Fibroblast of mammary gland (primary cell): Measurements from ENCODE around the gene G0S2.

ENCODE experiments used
- DNase-seq: peaks from one replicate; pipeline ENCODE4 v3.0.0-alpha.2; 2010; ENCODE audit warnings: low read depth
- H3K4me3 ChIP-seq: 2 replicates; pipeline ENCODE4 v1.5.1; 2011; ENCODE audit warnings: low read depth, mild to moderate bottlenecking, low read length, moderate library complexity; ENCODE audit not compliant: control insufficient read depth
- TF ChIP-seq, protein P1 (sequence below): conservative IDR thresholded peaks from 2 replicates; pipeline ENCODE4 v1.5.1; 2011; ENCODE audit warnings: low read depth, low read length, inconsistent platforms; ENCODE audit not compliant: control insufficient read depth, insufficient read depth

The G0S2 gene, protein sequence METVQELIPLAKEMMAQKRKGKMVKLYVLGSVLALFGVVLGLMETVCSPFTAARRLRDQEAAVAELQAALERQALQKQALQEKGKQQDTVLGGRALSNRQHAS

DNA sequence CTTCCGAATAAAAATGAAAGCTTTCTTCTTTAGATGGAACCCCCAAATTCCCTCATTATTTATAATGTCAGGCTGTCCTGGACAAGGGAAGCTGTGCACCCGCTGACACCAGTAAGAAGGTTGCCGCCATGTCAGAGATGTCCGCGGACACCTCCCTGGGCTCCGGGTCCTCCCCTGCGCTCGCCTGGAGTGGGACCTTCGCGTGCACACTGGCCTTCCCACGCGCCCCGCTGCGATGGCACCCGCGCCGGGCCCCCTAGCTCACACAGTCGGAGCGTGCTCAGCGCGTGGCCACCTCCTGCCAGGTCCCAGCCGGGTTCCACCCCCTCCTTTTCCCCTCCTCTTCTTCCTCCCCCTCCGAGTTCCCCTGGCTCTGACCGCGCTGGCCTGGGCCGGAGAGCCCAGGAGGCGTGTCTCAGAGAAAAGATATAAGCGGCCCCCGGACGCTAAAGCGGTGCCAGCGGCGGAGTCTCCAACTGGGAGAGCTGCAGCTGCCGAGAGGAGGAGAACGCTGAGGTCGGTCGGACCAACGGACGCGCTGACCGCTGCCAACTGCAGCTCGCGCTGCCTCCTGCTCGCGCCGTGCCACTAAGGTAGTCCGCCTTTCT lies at the start of gene G0S2:
G0S2 (plus strand) TSS at position 456 of the 608 bp plus-strand sequence. CDS start 273 bp downstream, outside the sequence.
- TF ChIP-seq, protein P1, sequence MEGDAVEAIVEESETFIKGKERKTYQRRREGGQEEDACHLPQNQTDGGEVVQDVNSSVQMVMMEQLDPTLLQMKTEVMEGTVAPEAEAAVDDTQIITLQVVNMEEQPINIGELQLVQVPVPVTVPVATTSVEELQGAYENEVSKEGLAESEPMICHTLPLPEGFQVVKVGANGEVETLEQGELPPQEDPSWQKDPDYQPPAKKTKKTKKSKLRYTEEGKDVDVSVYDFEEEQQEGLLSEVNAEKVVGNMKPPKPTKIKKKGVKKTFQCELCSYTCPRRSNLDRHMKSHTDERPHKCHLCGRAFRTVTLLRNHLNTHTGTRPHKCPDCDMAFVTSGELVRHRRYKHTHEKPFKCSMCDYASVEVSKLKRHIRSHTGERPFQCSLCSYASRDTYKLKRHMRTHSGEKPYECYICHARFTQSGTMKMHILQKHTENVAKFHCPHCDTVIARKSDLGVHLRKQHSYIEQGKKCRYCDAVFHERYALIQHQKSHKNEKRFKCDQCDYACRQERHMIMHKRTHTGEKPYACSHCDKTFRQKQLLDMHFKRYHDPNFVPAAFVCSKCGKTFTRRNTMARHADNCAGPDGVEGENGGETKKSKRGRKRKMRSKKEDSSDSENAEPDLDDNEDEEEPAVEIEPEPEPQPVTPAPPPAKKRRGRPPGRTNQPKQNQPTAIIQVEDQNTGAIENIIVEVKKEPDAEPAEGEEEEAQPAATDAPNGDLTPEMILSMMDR, result no peak
- peak within 1 kb of the TSS; percentile 50 for H3K4me3 ChIP-seq
- DNase-seq, result peak; percentile 38

DNA sequence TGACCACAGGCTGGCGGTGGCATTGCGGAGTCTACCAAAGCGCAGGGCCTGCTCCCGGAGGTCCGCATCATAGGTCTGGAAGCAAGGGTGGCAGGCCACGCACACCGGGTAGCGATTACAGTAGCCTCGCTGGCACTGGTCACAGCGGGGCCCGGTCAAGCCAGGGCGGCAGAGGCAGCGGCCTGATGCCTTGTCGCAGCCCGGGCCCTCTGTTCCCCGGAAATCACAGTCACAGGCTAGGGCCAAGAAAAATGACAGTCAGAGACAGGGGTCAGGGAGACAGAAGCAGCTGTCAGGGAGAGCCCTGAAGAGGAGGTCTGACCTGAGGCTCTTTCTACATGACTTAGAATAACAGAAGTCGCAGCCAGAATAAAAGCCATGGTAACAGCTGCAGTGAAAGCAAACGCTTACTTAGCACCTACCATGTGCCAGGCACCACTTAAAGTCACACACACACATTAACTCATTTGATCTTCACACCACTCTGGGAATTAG lies 49.4 kb upstream of the G0S2 start:
- TF ChIP-seq, protein P1, result no peak
- DNase-seq, result no peak
- no peak overlapping the region for H3K4me3 ChIP-seq

DNA sequence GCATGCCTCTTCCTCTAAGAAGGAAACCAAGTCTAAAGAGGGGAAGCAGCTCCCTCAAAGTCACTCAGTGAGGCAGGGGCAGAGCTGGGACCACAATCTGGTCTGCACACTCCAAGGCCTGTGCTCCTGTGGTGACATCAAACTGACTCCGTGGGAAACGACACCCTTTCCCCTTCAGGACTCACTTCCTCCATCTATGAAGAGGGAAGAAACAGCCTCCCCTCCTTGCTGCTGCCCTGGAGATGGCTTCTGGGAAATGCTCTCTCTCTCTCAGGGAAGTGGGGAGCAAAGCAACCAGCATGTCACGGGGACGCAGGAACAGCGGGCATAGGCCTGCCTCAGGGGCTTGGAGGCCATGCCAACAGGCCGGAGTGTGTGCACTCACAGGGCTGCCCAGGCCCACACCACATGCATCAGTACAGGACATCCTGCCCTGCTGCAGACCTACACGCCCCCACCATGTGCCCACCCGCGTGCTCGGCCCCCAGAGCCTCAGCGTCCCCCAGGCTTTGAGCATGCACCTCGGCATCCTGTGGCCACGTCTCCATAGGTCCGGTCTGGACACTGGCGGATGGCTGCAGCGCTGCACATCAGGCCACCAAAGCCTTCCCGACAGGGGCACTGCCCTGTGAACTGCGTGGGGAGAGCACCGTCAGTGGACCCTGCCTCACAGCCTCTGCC lies 48.7 kb upstream of the G0S2 start:
- TF ChIP-seq, protein P1, result no peak
- no peak for DNase-seq

DNA sequence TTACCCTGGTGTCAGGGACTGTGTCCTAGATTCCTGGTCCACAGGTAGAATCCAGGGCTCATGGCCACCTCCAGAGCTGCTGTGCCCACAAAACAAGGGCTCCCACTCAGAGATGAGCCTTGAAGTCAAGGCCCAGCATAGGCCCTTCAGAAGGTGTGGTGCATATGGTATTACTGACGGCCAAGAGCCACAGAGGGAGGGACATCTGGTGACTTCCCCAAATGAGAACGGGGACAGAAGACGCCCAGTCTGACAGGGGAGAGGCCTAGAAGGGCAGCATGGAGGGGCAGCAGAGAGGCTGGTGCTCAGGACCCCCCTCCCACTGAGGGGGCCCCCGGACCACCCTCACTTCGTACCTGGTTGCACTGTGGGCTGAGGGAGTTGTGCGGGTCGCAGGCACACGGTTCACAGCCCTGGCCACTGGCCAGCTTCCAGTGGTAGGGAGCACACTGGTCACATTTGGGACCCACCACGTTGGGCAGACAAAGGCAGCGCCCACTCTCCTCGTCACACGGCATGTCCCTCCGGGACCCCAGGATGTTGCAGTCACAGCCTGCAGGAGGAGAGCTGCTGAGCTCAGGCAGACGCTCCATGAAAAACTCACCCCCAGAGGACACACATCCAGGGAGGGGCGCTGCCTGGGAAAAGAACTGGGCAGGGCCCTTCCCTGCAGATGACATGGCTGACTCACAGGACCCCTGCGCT lies 48.0 kb upstream of the G0S2 start:
- no peak for DNase-seq
- H3K4me3 ChIP-seq, result no peak overlapping the region
- TF ChIP-seq, protein P1, result no peak

More for the DNA sequence above, 48.7 kb upstream of the G0S2 start:
- H3K4me3 ChIP-seq, result no peak overlapping the region

DNA sequence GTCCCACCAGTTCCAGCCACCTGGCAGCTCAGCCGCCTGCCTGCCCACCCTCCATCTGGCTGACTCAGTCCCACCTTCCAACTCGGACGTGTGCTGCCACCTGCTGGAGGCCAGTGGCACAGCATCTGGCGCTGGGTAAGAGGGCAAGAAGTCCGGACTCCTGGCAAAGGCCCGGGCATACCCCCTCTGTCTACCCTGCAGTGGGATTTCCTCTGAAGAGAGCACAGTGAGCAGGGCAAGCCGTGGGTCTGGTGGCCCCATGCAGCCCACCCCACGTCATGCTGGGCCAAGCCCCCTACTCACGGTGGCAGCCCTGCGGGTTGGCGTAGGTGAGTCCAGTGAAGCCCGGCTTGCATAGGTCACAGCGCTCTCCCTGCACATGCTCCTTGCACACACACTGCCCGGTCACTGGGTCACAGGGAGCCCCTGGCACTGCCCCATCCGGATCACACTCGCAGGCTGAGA lies 47.4 kb upstream of the G0S2 start:
- DNase-seq, result peak; percentile 74
- H3K4me3 ChIP-seq, result no peak overlapping the region
- TF ChIP-seq, protein P1, result peak; percentile 88

DNA sequence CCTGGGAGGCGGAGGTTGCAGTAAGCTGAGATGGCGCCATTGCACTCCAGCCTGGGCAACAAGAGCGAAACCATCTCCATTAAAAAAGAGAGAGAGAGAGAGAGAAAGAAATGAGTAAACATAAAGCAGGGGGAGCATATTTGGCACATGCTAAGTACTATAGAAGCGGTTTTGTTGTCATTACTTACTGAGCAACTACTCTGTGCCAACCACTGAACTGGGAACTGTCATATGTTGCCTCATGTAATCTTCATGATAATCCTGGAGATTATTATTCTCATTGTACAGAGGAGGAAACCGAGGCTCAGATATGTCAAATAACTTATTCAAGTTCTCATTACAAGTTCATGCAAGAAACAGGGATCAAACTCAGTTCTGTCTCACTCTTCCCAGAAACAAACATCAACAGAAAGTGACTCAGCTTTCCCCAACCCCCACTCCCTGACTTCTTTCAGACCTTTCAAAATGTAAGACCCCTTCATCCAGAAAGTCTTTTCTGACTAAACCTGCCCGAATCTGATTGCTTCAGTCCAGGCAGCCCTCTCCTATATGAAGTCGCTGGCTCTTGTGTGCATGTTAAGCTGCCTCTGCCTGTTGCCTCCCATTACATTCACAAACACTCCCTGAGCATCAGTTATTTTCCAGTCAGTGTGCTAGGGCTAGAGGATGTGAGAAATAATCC lies 46.5 kb upstream of the G0S2 start:
- H3K4me3 ChIP-seq, result no peak overlapping the region
- DNase-seq, result no peak
- TF ChIP-seq, protein P1, result no peak
